Activated CD8-positive, alpha-beta memory T cell treated with anti-CD3 and anti-CD28 coated beads, Interleukin-2, amount 50 U/mL, for 1 hour (primary cell): ENCODE measurements around the gene GID4.

Experiments
- DNase-seq: peaks from one replicate; pipeline ENCODE4 v3.0.0-alpha.2; 2020; ENCODE audit errors: extremely low read depth

Gene GID4

GRCh38 chr17:18101828-18102227 is 62.6 kb downstream of the GID4 start:
- DNase-seq: no peak

DNA sequence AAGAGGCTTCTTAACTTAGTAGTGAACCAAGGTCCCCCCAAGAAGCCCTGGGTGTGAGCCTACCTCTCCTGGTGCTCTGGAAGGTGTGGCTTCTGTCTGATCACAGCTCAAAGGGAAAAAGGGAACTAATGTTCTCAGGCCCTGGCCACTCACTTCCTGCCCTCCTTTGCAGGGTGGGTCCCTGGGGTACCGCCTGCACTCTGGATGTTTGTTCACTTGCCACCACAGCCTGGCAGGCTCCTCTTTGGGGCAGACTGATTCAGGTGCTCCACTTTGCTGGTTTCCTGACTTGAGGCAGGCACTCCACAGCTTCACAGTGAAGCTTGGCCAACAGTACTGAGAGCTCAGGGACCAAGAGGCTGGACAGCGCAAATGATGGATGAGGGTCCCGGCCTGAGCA is 63.4 kb downstream of the GID4 start:
- no peak for DNase-seq

DNA sequence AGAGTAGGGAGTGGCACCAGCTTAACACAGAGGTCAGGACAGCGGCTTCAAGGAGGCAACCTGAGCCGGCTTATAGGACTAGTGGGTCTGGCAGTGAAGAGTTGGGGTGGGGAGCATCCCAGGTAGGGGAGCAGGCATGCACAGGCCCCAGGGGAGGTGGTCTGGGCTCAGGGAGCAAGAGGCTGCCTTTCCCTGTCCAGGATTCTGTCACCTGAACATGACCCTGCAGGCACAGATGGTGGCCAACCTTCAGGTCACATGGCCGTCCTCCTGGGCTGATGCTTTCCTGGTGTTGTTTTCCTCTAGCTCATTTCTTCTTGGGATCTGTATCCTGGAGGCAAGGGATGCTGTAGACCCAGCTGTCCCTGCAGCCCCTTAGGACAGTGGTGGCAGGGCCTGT is 65.8 kb downstream of the GID4 start:
- DNase-seq: no peak

DNA sequence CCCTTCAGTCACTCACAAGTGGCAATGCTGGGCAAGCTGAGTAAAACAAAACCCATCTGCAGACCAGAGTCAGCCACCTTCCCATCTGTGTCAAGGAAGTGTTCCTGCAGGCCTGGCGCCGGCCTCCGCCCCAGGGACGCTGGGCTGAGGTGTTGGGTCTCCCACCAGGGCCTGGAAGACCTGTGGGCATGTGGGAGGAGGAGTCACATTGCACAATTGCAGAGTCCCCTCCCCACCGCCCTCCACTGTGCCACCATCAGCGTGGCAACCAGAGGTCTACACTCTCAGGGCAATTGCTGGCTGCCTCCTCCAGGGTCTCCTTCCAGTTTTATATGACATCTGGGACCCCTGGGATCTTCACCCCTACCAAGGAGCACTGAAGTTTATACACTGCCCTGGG is 66.4 kb downstream of the GID4 start:
- DNase-seq: no peak

DNA sequence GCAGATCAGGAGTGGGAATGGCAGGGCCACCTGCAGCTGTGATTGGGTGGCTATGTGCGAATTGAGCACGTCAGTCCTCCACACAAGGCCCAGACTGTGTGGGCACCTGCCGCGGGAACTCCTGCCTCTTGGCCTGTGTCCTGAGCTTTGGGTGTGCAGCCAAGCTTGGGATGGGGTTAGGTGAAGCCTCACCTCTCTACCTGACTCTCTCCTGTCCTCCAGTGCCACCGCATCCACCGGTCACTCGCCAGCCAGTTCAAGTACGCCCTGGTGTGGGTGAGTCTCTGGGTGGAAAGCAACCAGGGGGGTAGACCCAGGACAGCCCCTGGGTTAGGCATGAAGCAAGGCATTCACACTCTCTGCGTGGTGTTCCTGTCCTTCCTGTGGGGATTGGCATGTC is 67.0 kb downstream of the GID4 start:
- no peak for DNase-seq

DNA sequence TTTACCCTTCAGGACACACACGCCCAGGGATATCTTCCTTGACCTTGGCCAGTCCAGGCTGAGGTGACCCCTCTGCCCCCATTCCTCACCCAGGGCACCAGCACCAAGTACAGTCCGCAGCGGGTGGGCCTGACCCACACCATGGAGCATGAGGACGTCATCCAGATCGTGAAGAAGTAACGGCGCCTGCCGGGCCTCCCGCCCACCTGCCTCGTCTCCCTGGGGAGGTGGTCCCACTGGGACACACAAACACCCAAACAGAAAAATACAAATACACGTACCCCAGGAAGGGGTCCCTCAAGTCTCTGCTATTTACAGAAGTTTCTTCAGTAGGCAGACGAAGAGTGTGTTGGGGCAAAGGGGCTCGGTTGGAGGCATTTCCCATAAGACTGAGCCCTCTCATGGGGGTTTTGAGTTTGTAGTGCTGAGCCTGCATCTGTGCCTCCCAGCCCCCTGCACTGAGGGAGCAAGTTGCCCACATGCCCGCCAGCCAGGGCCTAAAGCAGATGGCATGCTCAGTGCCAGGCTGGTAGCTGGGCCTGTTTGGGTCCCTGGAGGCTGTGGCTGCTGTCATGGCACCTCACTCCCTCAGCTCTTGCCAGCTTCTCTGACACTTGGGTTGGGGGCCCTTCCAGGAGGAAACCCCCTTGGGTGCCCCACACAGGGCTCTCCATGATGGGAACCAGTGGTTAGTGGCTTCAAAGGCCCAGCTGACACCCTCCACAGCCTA is 68.0 kb downstream of the GID4 start:
- DNase-seq: no peak

DNA sequence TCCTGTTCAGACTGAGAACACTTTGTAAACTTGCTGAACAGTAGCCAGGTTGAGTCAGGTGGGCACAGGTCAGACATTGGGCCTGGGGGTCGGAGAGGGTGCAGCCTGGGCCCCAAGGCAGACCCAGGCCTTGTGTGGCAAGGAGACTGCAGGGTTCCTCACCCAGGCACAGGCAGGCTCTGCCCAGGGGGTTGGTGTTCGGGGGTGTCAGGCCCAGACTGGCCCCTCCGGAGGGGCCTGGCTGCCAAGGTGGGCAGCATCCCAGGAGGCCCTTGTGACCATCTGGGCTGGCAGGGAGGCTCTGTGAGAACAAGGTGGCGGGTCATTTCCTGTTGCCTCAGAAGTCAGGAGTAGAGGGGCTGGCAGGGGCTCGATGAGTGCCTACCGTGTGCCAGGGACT is 68.8 kb downstream of the GID4 start:
- no peak for DNase-seq

DNA sequence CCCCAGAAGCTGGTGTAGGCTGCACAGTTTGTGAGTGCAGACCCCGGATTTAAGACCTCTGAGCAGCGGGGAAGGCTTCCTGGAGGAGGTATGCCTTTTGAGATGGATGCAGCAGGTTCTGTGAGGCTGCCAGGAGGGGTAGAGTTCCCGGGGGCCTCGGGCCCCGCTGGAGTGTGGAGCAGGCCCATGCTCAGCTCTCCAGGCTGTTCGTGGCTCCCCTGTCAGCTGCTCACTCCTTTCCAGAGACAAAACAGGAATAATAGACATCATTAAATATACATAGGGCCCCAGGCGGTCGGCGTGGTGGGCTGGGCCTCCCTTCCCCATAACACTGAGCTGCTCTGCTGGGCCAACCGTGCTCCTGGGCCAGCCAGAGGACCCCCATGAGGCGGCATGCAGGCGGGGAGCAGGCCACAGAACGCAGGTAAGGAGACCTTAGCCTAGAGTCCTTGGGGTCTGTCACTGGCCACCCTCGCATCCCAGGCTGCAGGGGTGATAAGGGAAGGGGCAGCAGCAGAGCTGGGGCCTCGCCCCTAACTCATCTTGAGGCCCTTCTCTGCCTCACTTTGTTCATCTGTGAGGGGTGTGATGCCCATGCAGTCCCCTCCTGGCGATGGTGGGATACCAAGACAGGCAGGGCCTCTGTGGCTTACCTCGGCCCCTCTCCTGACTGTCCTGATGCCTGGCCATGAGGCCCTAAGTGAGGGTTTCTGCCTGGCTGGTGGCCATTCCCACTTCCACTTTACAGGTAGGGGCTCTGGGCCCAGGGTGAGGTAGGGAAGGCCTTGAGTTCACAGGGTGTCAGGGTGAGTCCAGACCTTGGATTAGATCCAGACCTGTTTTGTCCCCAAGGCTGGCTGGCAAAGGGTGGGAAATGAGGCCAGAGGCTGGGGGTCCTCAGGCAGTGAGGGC is 69.4 kb downstream of the GID4 start, which contains the start of gene MYO15A:
Gene MYO15A, plus strand, starts transcription at position 356 of the 912 bp plus-strand sequence. CDS start 10,045 bp downstream, outside the sequence.
- no peak for DNase-seq

DNA sequence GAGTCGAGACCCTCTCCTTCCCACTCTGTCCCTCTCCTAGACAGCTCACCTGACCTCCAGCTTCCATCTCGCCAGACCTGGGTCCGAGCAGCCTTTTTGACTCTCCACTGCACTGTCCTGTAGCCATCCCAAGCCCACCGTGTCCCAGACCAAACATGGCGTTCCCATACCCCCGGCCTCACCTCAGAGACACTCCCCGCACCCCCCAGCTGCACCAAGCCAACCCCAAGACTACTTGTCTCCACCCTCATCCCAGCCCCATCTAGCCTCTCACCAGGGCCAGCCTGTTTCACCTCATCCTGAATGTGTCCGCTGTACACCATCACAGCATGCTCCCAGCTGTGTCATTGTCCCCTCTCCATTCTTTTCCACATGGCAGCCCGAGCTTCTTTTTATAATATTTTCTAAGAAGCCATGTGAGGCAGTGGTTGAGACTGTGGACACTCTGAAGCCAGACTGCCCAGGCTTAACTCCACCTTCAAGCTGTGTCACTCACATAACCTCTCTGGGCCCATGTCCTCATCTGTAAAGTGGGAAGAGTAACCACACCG is 70.8 kb downstream of the GID4 start:
- no peak for DNase-seq

DNA sequence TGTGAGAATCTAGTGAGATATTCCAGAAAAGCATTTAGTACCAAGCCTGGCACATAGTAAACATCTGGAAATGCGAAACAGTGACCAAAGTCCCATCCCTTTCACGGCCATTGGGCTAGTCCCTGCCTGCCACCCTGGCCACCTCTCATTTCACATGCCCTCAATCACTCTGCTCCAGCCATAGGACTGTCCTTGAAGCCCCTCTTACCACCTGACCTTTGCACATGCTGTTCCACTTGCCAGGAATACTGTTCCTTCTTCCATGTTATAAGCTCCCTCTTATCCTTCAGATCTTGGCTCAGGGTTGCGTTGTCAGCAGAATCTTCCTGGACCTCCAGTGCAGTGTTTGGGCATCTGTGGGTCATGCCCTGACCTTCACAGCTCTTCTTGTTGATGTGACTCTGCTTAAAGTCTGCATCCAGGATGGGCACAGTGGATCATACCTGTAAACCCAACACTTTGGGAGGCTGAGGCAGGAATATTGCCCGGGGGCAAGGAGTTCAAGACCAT is 71.5 kb downstream of the GID4 start:
- DNase-seq: no peak

DNA sequence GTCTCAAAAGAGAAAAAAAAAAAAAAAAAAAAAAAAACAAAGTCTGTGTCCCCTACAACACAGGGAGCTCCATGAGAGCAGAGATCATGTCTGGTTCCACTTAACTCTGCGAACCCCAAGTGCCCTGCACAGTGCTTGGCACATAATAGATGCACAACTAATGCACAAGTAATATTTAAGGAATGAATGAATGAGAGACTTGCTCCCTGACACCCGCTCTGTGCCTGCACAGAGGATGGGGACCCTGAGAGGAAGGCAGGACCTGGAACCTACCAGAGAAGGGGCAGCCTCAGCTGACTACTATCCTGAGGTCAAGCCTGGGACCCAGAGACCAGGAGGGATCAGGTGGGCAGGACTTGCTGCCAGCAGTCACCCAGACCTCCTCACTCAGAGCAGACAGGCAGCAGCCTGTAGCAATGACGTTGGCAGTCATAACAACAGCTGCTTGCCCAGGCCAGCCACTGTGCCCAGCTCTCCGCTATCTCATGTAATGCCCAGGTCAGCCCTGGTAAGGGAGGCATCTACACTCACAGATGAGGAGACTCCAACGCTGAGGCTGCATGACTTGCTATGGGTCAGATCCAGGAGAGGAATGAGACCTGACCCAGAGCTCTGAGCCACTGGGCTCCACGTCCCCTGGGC is 72.2 kb downstream of the GID4 start:
- DNase-seq: no peak

DNA sequence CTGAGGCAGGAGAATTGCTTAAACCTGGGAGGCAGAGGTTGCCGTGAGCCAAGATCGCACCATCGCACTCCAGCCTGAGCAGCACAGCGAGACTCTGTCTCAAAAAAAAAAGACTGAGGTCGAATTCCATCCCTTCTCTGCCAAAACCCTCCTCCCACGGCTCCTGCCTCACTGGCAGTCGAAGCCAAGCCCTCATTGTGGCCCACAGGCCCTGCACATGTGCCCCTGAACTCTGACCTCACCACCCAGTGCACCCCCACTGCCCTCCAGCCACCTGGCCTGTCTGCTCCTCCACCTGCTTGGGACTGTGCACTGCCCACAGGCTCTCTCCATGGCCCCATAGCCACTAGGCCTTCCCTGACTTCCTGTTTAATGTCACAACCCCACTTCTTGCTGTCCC is 76.3 kb downstream of the GID4 start:
- no peak for DNase-seq

DNA sequence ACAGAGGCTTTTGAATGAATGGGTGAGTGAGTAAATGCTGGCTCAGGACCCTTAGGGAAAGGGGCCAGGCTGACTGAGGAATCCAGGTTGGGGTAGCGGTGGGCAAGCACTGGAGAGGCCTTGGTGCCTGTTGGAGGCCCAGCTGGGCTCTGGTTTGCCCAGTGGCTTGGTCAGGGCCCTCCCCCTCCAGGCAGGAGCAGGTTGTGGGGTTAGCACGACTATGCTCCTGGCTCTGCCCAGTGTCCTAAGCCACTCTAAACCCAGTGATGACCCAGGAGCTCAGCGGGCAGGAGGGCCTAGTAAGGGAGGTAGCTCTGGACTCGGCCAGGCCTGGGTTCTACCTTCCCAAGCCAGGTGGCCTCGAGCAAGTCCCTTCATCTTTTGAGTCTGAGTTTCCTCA is 76.9 kb downstream of the GID4 start:
- no peak for DNase-seq

DNA sequence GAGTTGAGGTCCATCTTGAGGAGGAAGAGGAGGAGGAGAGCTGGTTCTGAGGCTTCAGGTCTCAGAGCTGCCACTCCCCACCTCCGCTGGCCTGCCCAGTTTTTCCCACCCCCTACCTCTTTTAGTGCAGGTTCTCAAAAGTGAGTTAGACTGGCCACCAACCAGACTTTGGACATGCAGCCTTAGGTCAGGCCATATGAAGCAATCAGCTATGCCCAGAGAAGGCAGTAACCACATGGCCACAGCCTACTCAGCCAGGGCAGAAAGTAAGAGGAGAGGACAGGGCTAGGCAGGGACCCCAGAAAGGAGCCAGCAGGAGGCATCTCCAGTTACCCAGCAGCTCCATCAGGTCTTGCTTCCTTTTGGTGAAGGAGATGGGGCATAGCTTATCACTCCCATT is 78.3 kb downstream of the GID4 start:
- no peak for DNase-seq
